K562 (cell line): ENCODE results near the gene CCDC82. TPM values are rescaled to one million over a fixed set of nuclear protein-coding genes. Genes with fewer than 3 reads are reported as not detected.

ENCODE experiments used
- CEBPG ChIP-seq, 3 experiments: fragments of 200-800 bp in 1 of 3; sonication (Bioruptor generic) in 1 of 3; sonication (generic) in 1 of 3; formaldehyde crosslinking in 1 of 3; IDR thresholded peaks in 2 of 3; conservative IDR thresholded peaks in 1 of 3; 2 replicates each; pipeline versions ENCODE4 v1.6.1 to v1.8.0; 2016 to 2022; ENCODE audit warnings: missing compliant biosample characterization in 2 of 3, missing genetic modification characterization in 2 of 3, mild to moderate bottlenecking in 1 of 3, missing genetic modification reagents in 1 of 3
- ETV6 ChIP-seq, 3 experiments: fragments of 150-350 bp in 1 of 3; sonication (generic) in 1 of 3; formaldehyde crosslinking in 1 of 3; IDR thresholded peaks; 2 replicates each; pipeline versions ENCODE4 v1.6.1 to v1.8.0; 2014 to 2022; ENCODE audit warnings: borderline replicate concordance in 2 of 3, low read depth in 2 of 3, antibody characterized with exemption in 1 of 3, low read length in 1 of 3, mild to moderate bottlenecking in 1 of 3, missing genetic modification reagents in 1 of 3
- GTF2A2 ChIP-seq: IDR thresholded peaks from 2 replicates; pipeline ENCODE4 v1.6.1; 2016; ENCODE audit warnings: mild to moderate bottlenecking, missing genetic modification characterization, missing compliant biosample characterization
- HSF4 ChIP-seq: fragments of 250-450 bp; sonication (Bioruptor Pico); IDR thresholded peaks from 2 replicates; pipeline ENCODE4 v2.1.2; 2022; ENCODE audit warnings: mild to moderate bottlenecking, moderate library complexity, borderline replicate concordance
- JUND ChIP-seq, 2 experiments: IDR thresholded peaks; 2 replicates in 1 of 2; 3 replicates in 1 of 2; pipeline ENCODE4 v1.6.1; 2011; ENCODE audit warnings: borderline replicate concordance in 2 of 2, low read depth in 2 of 2, low read length in 2 of 2, improper control_type of control experiment in 1 of 2, missing biosample characterization in 1 of 2, missing genetic modification characterization in 1 of 2, missing genetic modification reagents in 1 of 2
- KLF6 ChIP-seq: fragments of 250-450 bp; sonication (Bioruptor Pico); IDR thresholded peaks from 2 replicates; pipeline ENCODE4 v1.4.0; 2020; ENCODE audit warnings: mild to moderate bottlenecking, moderate library complexity, borderline replicate concordance
- NFIX ChIP-seq: fragments of 250-450 bp; sonication (Bioruptor Pico); IDR thresholded peaks from 2 replicates; pipeline ENCODE4 v1.4.0; 2020; ENCODE audit warnings: low read depth, mild to moderate bottlenecking, moderate library complexity
- RNF219 ChIP-seq: fragments of 250-450 bp; sonication (Bioruptor Pico); IDR thresholded peaks from 2 replicates; pipeline ENCODE4 v1.5.0; 2022; ENCODE audit warnings: mild to moderate bottlenecking
- SETDB1 ChIP-seq: IDR thresholded peaks from one replicate; pipeline ENCODE4 v1.6.1; 2012; ENCODE audit warnings: low read length, control low read depth, inconsistent platforms
- SMAD2 ChIP-seq: fragments of 150-350 bp; IDR thresholded peaks from 2 replicates; pipeline ENCODE4 v1.6.1; 2014; ENCODE audit warnings: low read depth, mild to moderate bottlenecking, low read length
- SMARCA5 ChIP-seq: fragments of 450-650 bp; IDR thresholded peaks from 2 replicates; pipeline ENCODE4 v1.6.1; 2016
- TEAD1 ChIP-seq, 2 experiments: fragments of 450-650 bp in 1 of 2; sonication (generic) in 1 of 2; formaldehyde crosslinking; IDR thresholded peaks; 2 replicates each; pipeline versions ENCODE4 v1.4.0 to v1.8.0; 2020 to 2022; ENCODE audit warnings: mild to moderate bottlenecking in 2 of 2, missing genetic modification reagents in 1 of 2
- TEAD2 ChIP-seq: fragments of 450-650 bp; IDR thresholded peaks from 2 replicates; pipeline ENCODE4 v1.6.1; 2016; ENCODE audit warnings: missing genetic modification characterization, control low read depth, missing compliant biosample characterization
- ZBTB26 ChIP-seq: fragments of 450-650 bp; formaldehyde crosslinking; IDR thresholded peaks from 2 replicates; pipeline ENCODE4 v1.4.0; 2022; ENCODE audit warnings: missing genetic modification characterization
- ZNF197 ChIP-seq: fragments of 200-800 bp; sonication (Bioruptor generic); IDR thresholded peaks from 2 replicates; pipeline ENCODE4 v1.6.1; 2016; ENCODE audit warnings: low read depth, missing genetic modification characterization, missing compliant biosample characterization
- ZNF212 ChIP-seq: fragments of 450-650 bp; formaldehyde crosslinking; IDR thresholded peaks from 2 replicates; pipeline ENCODE4 v1.4.0; 2020; ENCODE audit warnings: mild to moderate bottlenecking
- ZNF445 ChIP-seq: fragments of 250-450 bp; sonication (Bioruptor Pico); IDR thresholded peaks from 2 replicates; pipeline ENCODE4 v1.4.0; 2020; ENCODE audit warnings: low read depth, mild to moderate bottlenecking, moderate library complexity
- ZNF57 ChIP-seq: fragments of 450-650 bp; formaldehyde crosslinking; IDR thresholded peaks from 2 replicates; pipeline ENCODE4 v1.4.0; 2020; ENCODE audit warnings: mild to moderate bottlenecking, moderate library complexity
- ZNF668 ChIP-seq: fragments of 250-450 bp; sonication (Bioruptor Pico); IDR thresholded peaks from 2 replicates; pipeline ENCODE4 v1.8.0; 2022; ENCODE audit warnings: mild to moderate bottlenecking, inconsistent platforms
- polyA plus RNA-seq, 8 experiments: library from polyadenylated mRNA; depleted of rRNA in 4 of 8; stranded (reverse) in 5 of 8; unstranded in 3 of 8; fragments of >200 nt; fragmentation: Nextera tagmentation in 2 of 8; fragmentation: Illumina TruSeq in 1 of 8; extraction: Ambion mirVana in 2 of 8; extraction: Trizol in 1 of 8; gene quantifications; 2 replicates each; pipeline versions ENCODE4 v1.2.1 to v1.2.3, GENCODE V29; 2011 to 2014; ENCODE audit warnings: inconsistent platforms in 1 of 8, missing spikeins in 1 of 8
- total RNA-seq, 7 experiments: library from RNA; depleted of rRNA in 6 of 7; stranded (reverse); fragments of >200 nt in 6 of 7; fragmentation: Illumina TruSeq in 2 of 7; extraction: Trizol in 2 of 7; gene quantifications; 2 replicates each; pipeline versions ENCODE4 v1.2.1 to v1.2.3, GENCODE V29; 2011 to 2021; ENCODE audit warnings: low replicate concordance in 1 of 7
- TF ChIP-seq, protein P1 (sequence below): fragments of 250-450 bp; sonication (Bioruptor Pico); IDR thresholded peaks from 2 replicates; pipeline ENCODE4 v1.5.0; 2020; ENCODE audit warnings: mild to moderate bottlenecking, borderline replicate concordance

CCDC82 gene
- total and polyA plus RNA-seq, 9 of the 15 experiments (the other 6 are each of a cell fraction or from before 2014, with no cell fraction given): 12.5 to 51.3 (median 24.5) TPM

GRCh38 chr11:96330511-96330859, 59.2 kb downstream of the CCDC82 start (continued):
- peak; percentile 68 for TF ChIP-seq CEBPG (CRISPR knock-in tag; IDR thresholded peaks at IDR 0.05)
- peak; percentile 78 to 89 for TF ChIP-seq CEBPG (tag; conservative IDR thresholded peaks at IDR 0.05 in 1 of 2, IDR thresholded peaks at IDR 0.05 in 1 of 2)
- peak; percentile 74; the same call in 1 of the 2 replicates for TF ChIP-seq ZNF212 (CRISPR knock-in tag)
- TF ChIP-seq TEAD2 (tag): peak; percentile 67; the same call in 1 of the 2 replicates
- TF ChIP-seq TEAD1 (CRISPR knock-in tag; IDR thresholded peaks at IDR 0.05): peak in 1 of 2 experiments; percentile 87; a peak in 2 of 4 replicates
- TF ChIP-seq NFIX (CRISPR knock-in tag): peak; percentile 26; the same call in 1 of the 2 replicates
- peak; percentile 80; the same call in 1 of the 2 replicates for TF ChIP-seq RNF219 (CRISPR knock-in tag)
- no peak for TF ChIP-seq SETDB1
- peak; percentile 92 for TF ChIP-seq HSF4 (CRISPR knock-in tag)
- 0 out of 2 replicates have a peak, but pooled peaks have one; percentile 32 for TF ChIP-seq ZBTB26 (CRISPR knock-in tag)
- peak; percentile 87 for TF ChIP-seq ZNF197 (CRISPR knock-in tag)
- peak; percentile 96 for TF ChIP-seq ZNF668 (CRISPR knock-in tag)
- TF ChIP-seq ZNF445 (CRISPR knock-in tag): peak; percentile 84; the same call in 1 of the 2 replicates
- TF ChIP-seq KLF6: peak; percentile 95
- TF ChIP-seq GTF2A2: peak; percentile 89
- TF ChIP-seq ETV6 (IDR thresholded peaks at IDR 0.05; ENCODE audit: borderline replicate concordance in 1 of 2, low read depth in 2 of 2, low read length in 1 of 2): no peak
- TF ChIP-seq ETV6 (CRISPR knock-in tag; IDR thresholded peaks at IDR 0.05; ENCODE audit: borderline replicate concordance): no peak
- no peak for TF ChIP-seq JUND (IDR thresholded peaks at IDR 0.05; ENCODE audit: borderline replicate concordance, low read depth, low read length)
- peak; percentile 66 for TF ChIP-seq JUND (tag; IDR thresholded peaks at IDR 0.05; ENCODE audit: borderline replicate concordance, low read depth, low read length)
- TF ChIP-seq ZNF57 (CRISPR knock-in tag): peak; percentile 89
- TF ChIP-seq SMAD2: no peak
- no peak for TF ChIP-seq SMARCA5
- TF ChIP-seq, protein P1, sequence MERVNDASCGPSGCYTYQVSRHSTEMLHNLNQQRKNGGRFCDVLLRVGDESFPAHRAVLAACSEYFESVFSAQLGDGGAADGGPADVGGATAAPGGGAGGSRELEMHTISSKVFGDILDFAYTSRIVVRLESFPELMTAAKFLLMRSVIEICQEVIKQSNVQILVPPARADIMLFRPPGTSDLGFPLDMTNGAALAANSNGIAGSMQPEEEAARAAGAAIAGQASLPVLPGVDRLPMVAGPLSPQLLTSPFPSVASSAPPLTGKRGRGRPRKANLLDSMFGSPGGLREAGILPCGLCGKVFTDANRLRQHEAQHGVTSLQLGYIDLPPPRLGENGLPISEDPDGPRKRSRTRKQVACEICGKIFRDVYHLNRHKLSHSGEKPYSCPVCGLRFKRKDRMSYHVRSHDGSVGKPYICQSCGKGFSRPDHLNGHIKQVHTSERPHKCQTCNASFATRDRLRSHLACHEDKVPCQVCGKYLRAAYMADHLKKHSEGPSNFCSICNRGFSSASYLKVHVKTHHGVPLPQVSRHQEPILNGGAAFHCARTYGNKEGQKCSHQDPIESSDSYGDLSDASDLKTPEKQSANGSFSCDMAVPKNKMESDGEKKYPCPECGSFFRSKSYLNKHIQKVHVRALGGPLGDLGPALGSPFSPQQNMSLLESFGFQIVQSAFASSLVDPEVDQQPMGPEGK (CRISPR knock-in tag): peak; percentile 88; the same call in 1 of the 2 replicates
